GM12878 (cell line): Measurements from ENCODE around the gene LCOR. TPM values are rescaled to one million over a fixed set of nuclear protein-coding genes. Genes with fewer than 3 reads are reported as not detected.

Experiments used
- BCL11A ChIP-seq: IDR thresholded peaks from 2 replicates; pipeline ENCODE4 v1.6.1; 2011; ENCODE audit warnings: low read depth, low read length
- BHLHE40 ChIP-seq, 2 experiments: fragments of 450-650 bp in 1 of 2; IDR thresholded peaks; 2 replicates each; pipeline ENCODE4 v1.6.1; 2011 to 2017; ENCODE audit warnings: low read depth in 2 of 2, borderline replicate concordance in 1 of 2, improper control_type of control experiment in 1 of 2, low read length in 1 of 2, mild to moderate bottlenecking in 1 of 2
- CBX5 ChIP-seq: sonication (generic); IDR thresholded peaks from 2 replicates; pipeline ENCODE4 v1.6.1; 2016; ENCODE audit warnings: low read depth, moderate library complexity, mild to moderate bottlenecking, inconsistent platforms
- CHD1 ChIP-seq: IDR thresholded peaks from 2 replicates; pipeline ENCODE4 v1.6.1; 2012; ENCODE audit warnings: low read depth, low read length, improper control_type of control experiment
- DPF2 ChIP-seq: fragments of 450-650 bp; IDR thresholded peaks from 2 replicates; pipeline ENCODE4 v1.6.1; 2017; ENCODE audit warnings: mild to moderate bottlenecking
- ETV6 ChIP-seq, 2 experiments: fragments of 450-650 bp in 1 of 2; IDR thresholded peaks in 1 of 2; conservative IDR thresholded peaks in 1 of 2; 2 replicates each; pipeline ENCODE4 v1.6.1; 2014; ENCODE audit warnings: antibody characterized with exemption in 1 of 2, borderline replicate concordance in 1 of 2, low read depth in 1 of 2, mild to moderate bottlenecking in 1 of 2, moderate library complexity in 1 of 2
- EZH2 ChIP-seq: IDR thresholded peaks from 2 replicates; pipeline ENCODE4 v1.6.1; 2012; ENCODE audit warnings: low read depth, mild to moderate bottlenecking, control low read depth, inconsistent platforms, low read length, borderline replicate concordance; ENCODE audit not compliant: control insufficient read depth
- IKZF1 ChIP-seq: fragments of 450-650 bp; conservative IDR thresholded peaks from 2 replicates; pipeline ENCODE4 v1.6.1; 2017; ENCODE audit warnings: antibody characterized with exemption, mild to moderate bottlenecking
- MEF2A ChIP-seq: IDR thresholded peaks from 2 replicates; pipeline ENCODE4 v1.6.1; 2011; ENCODE audit warnings: low read depth, mild to moderate bottlenecking, low read length, moderate library complexity; ENCODE audit not compliant: insufficient read depth
- MTA2 ChIP-seq: fragments of 450-650 bp; IDR thresholded peaks from 2 replicates; pipeline ENCODE4 v1.6.1; 2016; ENCODE audit warnings: low read depth, mild to moderate bottlenecking, moderate library complexity
- MTA3 ChIP-seq: IDR thresholded peaks from 2 replicates; pipeline ENCODE4 v1.6.1; 2012; ENCODE audit warnings: low read length, inconsistent platforms, borderline replicate concordance
- NBN ChIP-seq: fragments of 450-650 bp; IDR thresholded peaks from 2 replicates; pipeline ENCODE4 v1.6.1; 2016
- POLR2A ChIP-seq: IDR thresholded peaks from 2 replicates; pipeline ENCODE4 v1.6.1; 2011; ENCODE audit warnings: low read depth, mild to moderate bottlenecking, low read length
- POLR2AphosphoS2 ChIP-seq: IDR thresholded peaks from 2 replicates; pipeline ENCODE4 v1.6.1; 2011; ENCODE audit warnings: low read depth, mild to moderate bottlenecking, low read length, improper control_type of control experiment, moderate library complexity
- RB1 ChIP-seq: fragments of 450-650 bp; formaldehyde crosslinking; IDR thresholded peaks from 2 replicates; pipeline ENCODE4 v1.6.1; 2017; ENCODE audit warnings: mild to moderate bottlenecking, borderline replicate concordance
- RELA ChIP-seq: fragments of 450-650 bp; IDR thresholded peaks from 2 replicates; pipeline ENCODE4 v1.8.0; 2014; ENCODE audit warnings: borderline replicate concordance; ENCODE audit not compliant: partially characterized antibody
- RFX5 ChIP-seq: IDR thresholded peaks from 2 replicates; pipeline ENCODE4 v1.6.1; 2011; ENCODE audit warnings: low read depth, low read length, improper control_type of control experiment
- SIX5 ChIP-seq: IDR thresholded peaks from 2 replicates; pipeline ENCODE4 v1.6.1; 2011; ENCODE audit warnings: mild to moderate bottlenecking, low read depth, low read length, moderate library complexity; ENCODE audit not compliant: severe bottlenecking
- SMARCA5 ChIP-seq: fragments of 450-650 bp; IDR thresholded peaks from 2 replicates; pipeline ENCODE4 v1.6.1; 2017; ENCODE audit warnings: mild to moderate bottlenecking
- SP1 ChIP-seq: IDR thresholded peaks from one replicate; pipeline ENCODE4 v1.6.1; 2011; ENCODE audit warnings: low read depth, low read length
- SUPT20H ChIP-seq: IDR thresholded peaks from 2 replicates; pipeline ENCODE4 v1.6.1; 2011; ENCODE audit warnings: low read depth, mild to moderate bottlenecking, low read length, moderate library complexity, borderline replicate concordance; ENCODE audit not compliant: control insufficient read depth
- TBL1XR1 ChIP-seq: IDR thresholded peaks from 2 replicates; pipeline ENCODE4 v1.6.1; 2012; ENCODE audit warnings: low read depth, low read length, improper control_type of control experiment
- ZNF622 ChIP-seq: fragments of 450-650 bp; IDR thresholded peaks from 2 replicates; pipeline ENCODE4 v1.6.1; 2017; ENCODE audit warnings: mild to moderate bottlenecking, inconsistent platforms
- ZSCAN29 ChIP-seq: fragments of 450-650 bp; IDR thresholded peaks from 2 replicates; pipeline ENCODE4 v1.6.1; 2017; ENCODE audit warnings: mild to moderate bottlenecking, moderate library complexity
- polyA plus RNA-seq, 11 experiments: library from polyadenylated mRNA; depleted of rRNA in 4 of 11; unstranded in 6 of 11; stranded (reverse) in 5 of 11; fragments of >200 nt; fragmentation: Nextera tagmentation in 4 of 11; fragmentation: Illumina TruSeq in 1 of 11; extraction: Ambion mirVana in 4 of 11; extraction: Trizol in 1 of 11; gene quantifications; 1 replicate in 1 of 11; 2 replicates in 10 of 11; pipeline versions ENCODE4 v1.2.1 to v1.2.3, GENCODE V29; 2011 to 2016; ENCODE audit warnings: inconsistent platforms in 2 of 11, missing spikeins in 2 of 11, low read depth in 1 of 11
- total RNA-seq, 4 experiments: library from RNA; depleted of rRNA in 3 of 4; stranded (reverse); fragments of >200 nt in 3 of 4; fragmentation: Illumina TruSeq in 1 of 4; extraction: Trizol in 1 of 4; gene quantifications; 2 replicates each; pipeline versions ENCODE4 v1.2.1 to v1.2.3, GENCODE V29; 2013 to 2021
- TF ChIP-seq, protein P1 (sequence below): fragments of 450-650 bp; IDR thresholded peaks from 2 replicates; pipeline ENCODE4 v1.6.1; 2016; ENCODE audit warnings: mild to moderate bottlenecking, moderate library complexity, borderline replicate concordance
- TF ChIP-seq, protein P2 (sequence below), 3 experiments: IDR thresholded peaks in 2 of 3; conservative IDR thresholded peaks in 1 of 3; 2 replicates each; pipeline ENCODE4 v1.5.1; 2011; ENCODE audit warnings: low read depth in 3 of 3, low read length in 3 of 3, mild to moderate bottlenecking in 3 of 3, control low read depth in 2 of 3, moderate library complexity in 2 of 3, inconsistent platforms in 1 of 3, mixed read lengths in 1 of 3; ENCODE audit not compliant: control insufficient read depth in 2 of 3, insufficient read depth in 1 of 3; ENCODE audit errors: extremely low read depth in 1 of 3

The LCOR gene
- total and polyA plus RNA-seq, 10 of the 15 experiments (the other 5 are each of a cell fraction or from before 2014, with no cell fraction given), result 1.6 to 22.0 (median 13.2) TPM

DNA sequence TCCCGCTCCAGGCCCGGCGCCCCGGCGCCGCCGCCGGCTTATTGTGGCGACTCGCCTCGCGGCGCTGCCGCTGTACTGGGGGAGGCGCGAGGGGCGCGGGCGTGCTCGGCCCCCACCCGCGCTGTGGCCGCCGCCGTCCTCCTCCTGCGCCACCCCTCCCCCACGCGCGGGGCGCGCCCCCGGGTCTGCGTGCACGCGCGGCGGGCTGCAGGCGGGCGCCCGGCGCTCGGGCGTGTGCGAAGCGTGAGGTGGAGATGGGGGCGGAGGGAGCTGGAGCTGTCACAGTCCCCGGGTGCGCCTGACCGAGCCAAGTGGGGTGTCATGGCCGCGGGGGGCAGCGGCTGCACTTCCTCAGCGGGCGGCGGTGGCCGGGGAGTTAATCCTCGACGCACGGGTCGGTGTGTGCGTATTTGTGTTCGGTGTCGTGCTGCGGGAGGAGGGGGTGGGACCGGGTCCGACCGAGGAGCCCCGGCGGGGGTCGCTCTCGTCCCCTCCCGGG is 672 bp downstream of the LCOR start (continued):
- TF ChIP-seq CBX5 (no peak), ETV6 (conservative IDR thresholded peaks at IDR 0.05 in 1 of 2, IDR thresholded peaks at IDR 0.05 in 1 of 2; ENCODE audit: borderline replicate concordance in 1 of 2, low read depth in 1 of 2) (no peak), NBN (no peak), CHD1 (no peak), IKZF1 (peak; percentile 64), SIX5 (no peak), POLR2AphosphoS2 (peak; percentile 66; the same call in 1 of the 2 replicates), RELA (no peak), TBL1XR1 (no peak; the same call in 1 of the 2 replicates), EZH2 (no peak), ZNF622 (no peak), DPF2 (peak; percentile 62; the same call in 1 of the 2 replicates), SMARCA5 (no peak), ZSCAN29 (peak; percentile 38; the same call in 1 of the 2 replicates), RFX5 (no peak), SUPT20H (no peak), MTA3 (no peak), RB1 (peak; percentile 91; the same call in 1 of the 2 replicates), POLR2A (peak; percentile 86), BCL11A (no peak), BHLHE40 (IDR thresholded peaks at IDR 0.05; ENCODE audit: borderline replicate concordance in 1 of 2, low read depth in 2 of 2, low read length in 1 of 2) (peak; percentile 79 to 95), MTA2 (0 out of 2 replicates have a peak, but pooled peaks have one; percentile 5), MEF2A (no peak), SP1 (no peak)
- TF ChIP-seq, protein P1, sequence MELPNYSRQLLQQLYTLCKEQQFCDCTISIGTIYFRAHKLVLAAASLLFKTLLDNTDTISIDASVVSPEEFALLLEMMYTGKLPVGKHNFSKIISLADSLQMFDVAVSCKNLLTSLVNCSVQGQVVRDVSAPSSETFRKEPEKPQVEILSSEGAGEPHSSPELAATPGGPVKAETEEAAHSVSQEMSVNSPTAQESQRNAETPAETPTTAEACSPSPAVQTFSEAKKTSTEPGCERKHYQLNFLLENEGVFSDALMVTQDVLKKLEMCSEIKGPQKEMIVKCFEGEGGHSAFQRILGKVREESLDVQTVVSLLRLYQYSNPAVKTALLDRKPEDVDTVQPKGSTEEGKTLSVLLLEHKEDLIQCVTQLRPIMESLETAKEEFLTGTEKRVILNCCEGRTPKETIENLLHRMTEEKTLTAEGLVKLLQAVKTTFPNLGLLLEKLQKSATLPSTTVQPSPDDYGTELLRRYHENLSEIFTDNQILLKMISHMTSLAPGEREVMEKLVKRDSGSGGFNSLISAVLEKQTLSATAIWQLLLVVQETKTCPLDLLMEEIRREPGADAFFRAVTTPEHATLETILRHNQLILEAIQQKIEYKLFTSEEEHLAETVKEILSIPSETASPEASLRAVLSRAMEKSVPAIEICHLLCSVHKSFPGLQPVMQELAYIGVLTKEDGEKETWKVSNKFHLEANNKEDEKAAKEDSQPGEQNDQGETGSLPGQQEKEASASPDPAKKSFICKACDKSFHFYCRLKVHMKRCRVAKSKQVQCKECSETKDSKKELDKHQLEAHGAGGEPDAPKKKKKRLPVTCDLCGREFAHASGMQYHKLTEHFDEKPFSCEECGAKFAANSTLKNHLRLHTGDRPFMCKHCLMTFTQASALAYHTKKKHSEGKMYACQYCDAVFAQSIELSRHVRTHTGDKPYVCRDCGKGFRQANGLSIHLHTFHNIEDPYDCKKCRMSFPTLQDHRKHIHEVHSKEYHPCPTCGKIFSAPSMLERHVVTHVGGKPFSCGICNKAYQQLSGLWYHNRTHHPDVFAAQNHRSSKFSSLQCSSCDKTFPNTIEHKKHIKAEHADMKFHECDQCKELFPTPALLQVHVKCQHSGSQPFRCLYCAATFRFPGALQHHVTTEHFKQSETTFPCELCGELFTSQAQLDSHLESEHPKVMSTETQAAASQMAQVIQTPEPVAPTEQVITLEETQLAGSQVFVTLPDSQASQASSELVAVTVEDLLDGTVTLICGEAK, result no peak
- TF ChIP-seq, protein P2, sequence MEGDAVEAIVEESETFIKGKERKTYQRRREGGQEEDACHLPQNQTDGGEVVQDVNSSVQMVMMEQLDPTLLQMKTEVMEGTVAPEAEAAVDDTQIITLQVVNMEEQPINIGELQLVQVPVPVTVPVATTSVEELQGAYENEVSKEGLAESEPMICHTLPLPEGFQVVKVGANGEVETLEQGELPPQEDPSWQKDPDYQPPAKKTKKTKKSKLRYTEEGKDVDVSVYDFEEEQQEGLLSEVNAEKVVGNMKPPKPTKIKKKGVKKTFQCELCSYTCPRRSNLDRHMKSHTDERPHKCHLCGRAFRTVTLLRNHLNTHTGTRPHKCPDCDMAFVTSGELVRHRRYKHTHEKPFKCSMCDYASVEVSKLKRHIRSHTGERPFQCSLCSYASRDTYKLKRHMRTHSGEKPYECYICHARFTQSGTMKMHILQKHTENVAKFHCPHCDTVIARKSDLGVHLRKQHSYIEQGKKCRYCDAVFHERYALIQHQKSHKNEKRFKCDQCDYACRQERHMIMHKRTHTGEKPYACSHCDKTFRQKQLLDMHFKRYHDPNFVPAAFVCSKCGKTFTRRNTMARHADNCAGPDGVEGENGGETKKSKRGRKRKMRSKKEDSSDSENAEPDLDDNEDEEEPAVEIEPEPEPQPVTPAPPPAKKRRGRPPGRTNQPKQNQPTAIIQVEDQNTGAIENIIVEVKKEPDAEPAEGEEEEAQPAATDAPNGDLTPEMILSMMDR (IDR thresholded peaks at IDR 0.05 in 2 of 3, conservative IDR thresholded peaks at IDR 0.05 in 1 of 3; ENCODE audit: control insufficient read depth in 2 of 3, extremely low read depth in 1 of 3, insufficient read depth in 1 of 3, low read depth in 3 of 3, low read length in 3 of 3), result no peak
